ENCODE measurements around the gene CLCN7. TPM values are rescaled to one million over a fixed set of nuclear protein-coding genes. Genes with fewer than 3 reads are reported as not detected.

CLCN7 gene
- total and polyA plus RNA-seq, 9 of the 15 experiments (the other 6 are each of a cell fraction or from before 2014, with no cell fraction given) = 0.06 to 126 (median 18.7) TPM

DNA sequence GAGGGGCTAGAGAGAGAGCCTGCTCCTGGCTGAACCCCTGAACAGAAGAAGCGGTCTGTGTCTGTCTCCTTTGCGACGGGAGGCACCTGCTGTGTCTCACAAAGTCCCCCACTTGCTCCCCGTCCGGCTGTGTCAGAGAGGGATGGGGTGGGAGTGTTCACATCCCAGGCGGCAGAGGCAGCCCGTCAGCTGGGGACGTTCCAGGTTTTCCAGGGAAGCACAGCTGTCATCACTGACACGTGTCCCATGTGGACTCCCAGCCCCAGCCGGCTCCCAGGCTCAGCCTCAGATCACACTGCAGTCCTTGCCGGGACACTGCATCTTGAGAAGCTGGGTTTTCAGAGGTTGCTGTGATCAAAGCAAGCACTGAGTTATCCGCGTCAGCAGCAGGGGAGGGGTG, 19.9 kb upstream of the CLCN7 start:
- peak overlapping the region; percentile 87; the same call in 1 of the 2 replicates for H3K4me2 ChIP-seq (ENCODE audit: insufficient read depth, low read length)
- no peak overlapping the region for H3K27ac ChIP-seq (ENCODE audit: extremely low read depth, low read depth, low read length)
- H3K36me3 ChIP-seq (ENCODE audit: control insufficient read depth, insufficient read depth, low read length) = peaks cover 54% of the 10 kb centered on the region; the same call in 2 of the 3 replicates
- no peak for DNase-seq (ENCODE audit: extremely low read depth in 1 of 4, low spot score in 3 of 4)
- in situ Hi-C loops (cut with MboI) = no loop called here
- H3K9ac ChIP-seq (ENCODE audit: insufficient read depth in 1 of 2, low read depth in 2 of 2, low read length in 2 of 2) = peak overlapping the region in 1 of 2 experiments; percentile 99; a peak in 2 of 4 replicates
- TF ChIP-seq SNRNP70 (optimal IDR thresholded peaks at IDR 0.05; ENCODE audit: low read depth, low read length) = no peak
- TF ChIP-seq, protein P1, sequence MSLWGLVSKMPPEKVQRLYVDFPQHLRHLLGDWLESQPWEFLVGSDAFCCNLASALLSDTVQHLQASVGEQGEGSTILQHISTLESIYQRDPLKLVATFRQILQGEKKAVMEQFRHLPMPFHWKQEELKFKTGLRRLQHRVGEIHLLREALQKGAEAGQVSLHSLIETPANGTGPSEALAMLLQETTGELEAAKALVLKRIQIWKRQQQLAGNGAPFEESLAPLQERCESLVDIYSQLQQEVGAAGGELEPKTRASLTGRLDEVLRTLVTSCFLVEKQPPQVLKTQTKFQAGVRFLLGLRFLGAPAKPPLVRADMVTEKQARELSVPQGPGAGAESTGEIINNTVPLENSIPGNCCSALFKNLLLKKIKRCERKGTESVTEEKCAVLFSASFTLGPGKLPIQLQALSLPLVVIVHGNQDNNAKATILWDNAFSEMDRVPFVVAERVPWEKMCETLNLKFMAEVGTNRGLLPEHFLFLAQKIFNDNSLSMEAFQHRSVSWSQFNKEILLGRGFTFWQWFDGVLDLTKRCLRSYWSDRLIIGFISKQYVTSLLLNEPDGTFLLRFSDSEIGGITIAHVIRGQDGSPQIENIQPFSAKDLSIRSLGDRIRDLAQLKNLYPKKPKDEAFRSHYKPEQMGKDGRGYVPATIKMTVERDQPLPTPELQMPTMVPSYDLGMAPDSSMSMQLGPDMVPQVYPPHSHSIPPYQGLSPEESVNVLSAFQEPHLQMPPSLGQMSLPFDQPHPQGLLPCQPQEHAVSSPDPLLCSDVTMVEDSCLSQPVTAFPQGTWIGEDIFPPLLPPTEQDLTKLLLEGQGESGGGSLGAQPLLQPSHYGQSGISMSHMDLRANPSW (CRISPR knock-in tag; IDR thresholded peaks at IDR 0.05) = no peak
- TF ChIP-seq FOXJ3 (CRISPR knock-in tag; IDR thresholded peaks at IDR 0.05) = no peak
- no peak for TF ChIP-seq ARID2 (IDR thresholded peaks at IDR 0.05)
- TF ChIP-seq, protein P2, sequence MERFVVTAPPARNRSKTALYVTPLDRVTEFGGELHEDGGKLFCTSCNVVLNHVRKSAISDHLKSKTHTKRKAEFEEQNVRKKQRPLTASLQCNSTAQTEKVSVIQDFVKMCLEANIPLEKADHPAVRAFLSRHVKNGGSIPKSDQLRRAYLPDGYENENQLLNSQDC (CRISPR knock-in tag; IDR thresholded peaks at IDR 0.05) = no peak
- TF ChIP-seq TEAD1 (CRISPR knock-in tag; IDR thresholded peaks at IDR 0.05) = no peak
- TF ChIP-seq ZNF217 (CRISPR knock-in tag; IDR thresholded peaks at IDR 0.05) = no peak
- no peak for TF ChIP-seq ZNF232 (CRISPR knock-in tag; IDR thresholded peaks at IDR 0.05)
- no peak for TF ChIP-seq KLF13 (tag; IDR thresholded peaks at IDR 0.05; ENCODE audit: borderline replicate concordance, low read depth)
- no peak for TF ChIP-seq L3MBTL2 (IDR thresholded peaks at IDR 0.05)
- TF ChIP-seq, protein P3, sequence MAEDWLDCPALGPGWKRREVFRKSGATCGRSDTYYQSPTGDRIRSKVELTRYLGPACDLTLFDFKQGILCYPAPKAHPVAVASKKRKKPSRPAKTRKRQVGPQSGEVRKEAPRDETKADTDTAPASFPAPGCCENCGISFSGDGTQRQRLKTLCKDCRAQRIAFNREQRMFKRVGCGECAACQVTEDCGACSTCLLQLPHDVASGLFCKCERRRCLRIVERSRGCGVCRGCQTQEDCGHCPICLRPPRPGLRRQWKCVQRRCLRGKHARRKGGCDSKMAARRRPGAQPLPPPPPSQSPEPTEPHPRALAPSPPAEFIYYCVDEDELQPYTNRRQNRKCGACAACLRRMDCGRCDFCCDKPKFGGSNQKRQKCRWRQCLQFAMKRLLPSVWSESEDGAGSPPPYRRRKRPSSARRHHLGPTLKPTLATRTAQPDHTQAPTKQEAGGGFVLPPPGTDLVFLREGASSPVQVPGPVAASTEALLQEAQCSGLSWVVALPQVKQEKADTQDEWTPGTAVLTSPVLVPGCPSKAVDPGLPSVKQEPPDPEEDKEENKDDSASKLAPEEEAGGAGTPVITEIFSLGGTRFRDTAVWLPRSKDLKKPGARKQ (CRISPR knock-in tag; IDR thresholded peaks at IDR 0.05) = no peak
- H3K9me1 ChIP-seq (ENCODE audit: control insufficient read depth, insufficient read depth, low read length) = no peaks in the 10 kb centered on the region
- no TSS peak for BruUV-seq (replicated peaks)
- FAIRE-seq = no peak
- 93% methylated on average over 13 of the region's 13 CpGs for WGBS (ENCODE audit: insufficient coverage, low coverage, missing lambda C conversion rate)
- peaks cover 7% of the 10 kb centered on the region; the same call in 1 of the 2 replicates for H4K20me1 ChIP-seq (replicated peaks; ENCODE audit: control insufficient read depth, insufficient read depth, low read length)
- no peaks in the 10 kb centered on the region for H3K9me3 ChIP-seq (replicated peaks; ENCODE audit: control insufficient read depth, insufficient read depth, low read depth, low read length)
- peaks cover 16 to 54% of the 10 kb centered on the region in 2 experiments; a peak in 3 of 5 replicates for H3K4me1 ChIP-seq (replicated peaks in 1 of 2; ENCODE audit: control insufficient read depth in 2 of 2, insufficient read depth in 2 of 2, low read length in 2 of 2)
- ChIA-PET CTCF (ENCODE audit: low intra/inter-chr PET ratio) (no interaction called here), POLR2A (interaction anchor here (0.9 kb wide), 1 partner anchor 184 kb away, joined by 3 read pairs; no protein-coding TSS in a partner anchor)
- H2AFZ ChIP-seq (ENCODE audit: low read depth, low read length) = no peak overlapping the region
- intact Hi-C loops (cut with micrococcal nuclease) = no loop called here
- H3K4me3 ChIP-seq = peak overlapping the region; percentile 92; the same call in 1 of the 2 replicates
- no peak for ATAC-seq
- H3K79me2 ChIP-seq (ENCODE audit: control insufficient read depth, insufficient read depth, low read length) = peaks cover 32% of the 10 kb centered on the region
- H3K27me3 ChIP-seq (ENCODE audit: control insufficient read depth in 2 of 2, insufficient read depth in 2 of 2, low read length in 2 of 2) = no peaks in the 10 kb centered on the region

All from K562 (cell line).